Measurements from ENCODE around the gene CLHC1.

DNA sequence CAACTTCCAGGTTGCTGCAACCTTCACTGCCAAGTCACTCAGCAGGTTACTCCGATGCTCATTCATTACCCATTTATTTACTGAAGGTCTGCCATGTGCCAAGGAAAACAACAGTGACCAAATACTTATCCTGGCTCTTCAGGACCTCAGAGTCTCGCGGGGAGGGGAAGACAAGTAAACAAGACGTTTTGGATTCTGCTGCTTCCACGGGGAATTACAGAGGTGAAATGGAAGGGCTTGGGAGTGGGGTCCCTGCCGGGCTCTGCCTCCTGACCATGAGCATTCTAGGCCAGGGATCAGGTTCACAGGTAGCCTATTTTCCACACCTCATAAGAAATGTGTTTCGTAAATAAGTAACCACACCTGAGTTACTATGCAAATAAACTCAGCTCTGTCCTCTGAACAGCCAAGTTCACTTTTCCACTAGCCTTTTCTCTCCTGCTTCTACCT is 68.1 kb downstream of the CLHC1 start:
- TF ChIP-seq, protein P1, sequence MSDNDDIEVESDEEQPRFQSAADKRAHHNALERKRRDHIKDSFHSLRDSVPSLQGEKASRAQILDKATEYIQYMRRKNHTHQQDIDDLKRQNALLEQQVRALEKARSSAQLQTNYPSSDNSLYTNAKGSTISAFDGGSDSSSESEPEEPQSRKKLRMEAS (IDR thresholded peaks at IDR 0.05; ENCODE audit: insufficient read depth, insufficient read length): no peak
- TF ChIP-seq, protein P2, sequence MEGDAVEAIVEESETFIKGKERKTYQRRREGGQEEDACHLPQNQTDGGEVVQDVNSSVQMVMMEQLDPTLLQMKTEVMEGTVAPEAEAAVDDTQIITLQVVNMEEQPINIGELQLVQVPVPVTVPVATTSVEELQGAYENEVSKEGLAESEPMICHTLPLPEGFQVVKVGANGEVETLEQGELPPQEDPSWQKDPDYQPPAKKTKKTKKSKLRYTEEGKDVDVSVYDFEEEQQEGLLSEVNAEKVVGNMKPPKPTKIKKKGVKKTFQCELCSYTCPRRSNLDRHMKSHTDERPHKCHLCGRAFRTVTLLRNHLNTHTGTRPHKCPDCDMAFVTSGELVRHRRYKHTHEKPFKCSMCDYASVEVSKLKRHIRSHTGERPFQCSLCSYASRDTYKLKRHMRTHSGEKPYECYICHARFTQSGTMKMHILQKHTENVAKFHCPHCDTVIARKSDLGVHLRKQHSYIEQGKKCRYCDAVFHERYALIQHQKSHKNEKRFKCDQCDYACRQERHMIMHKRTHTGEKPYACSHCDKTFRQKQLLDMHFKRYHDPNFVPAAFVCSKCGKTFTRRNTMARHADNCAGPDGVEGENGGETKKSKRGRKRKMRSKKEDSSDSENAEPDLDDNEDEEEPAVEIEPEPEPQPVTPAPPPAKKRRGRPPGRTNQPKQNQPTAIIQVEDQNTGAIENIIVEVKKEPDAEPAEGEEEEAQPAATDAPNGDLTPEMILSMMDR (IDR thresholded peaks at IDR 0.05; ENCODE audit: extremely low read depth in 1 of 2, insufficient read depth in 1 of 2, low read depth in 1 of 2, low read length in 2 of 2): no peak
- TF ChIP-seq POLR2A (IDR thresholded peaks at IDR 0.05; ENCODE audit: low read depth, low read length): no peak
- no peak for TF ChIP-seq JUN (IDR thresholded peaks at IDR 0.05; ENCODE audit: borderline replicate concordance, insufficient read depth, insufficient read length, low read depth)

Data from endothelial cell of umbilical vein (primary cell).